ENCODE measurements around the gene PHKG1. TPM values are rescaled to one million over a fixed set of nuclear protein-coding genes. Genes with fewer than 3 reads are reported as not detected.

The PHKG1 gene
- total and polyA plus RNA-seq, 10 of the 15 experiments (the other 5 are each of a cell fraction or from before 2014, with no cell fraction given): 0.08 to 1.6 (median 0.44) TPM

GRCh38 chr7:56087445-56087844 lies 5.3 kb downstream of the PHKG1 start (continued):
- TF ChIP-seq CEBPZ (IDR thresholded peaks at IDR 0.05; ENCODE audit: low read depth, low read length) (no peak), PAX8 (IDR thresholded peaks at IDR 0.05) (no peak), NFIC (IDR thresholded peaks at IDR 0.05; ENCODE audit: low read depth, low read length) (no peak), SRF (IDR thresholded peaks at IDR 0.05; ENCODE audit: low read depth in 2 of 2, low read length in 2 of 2) (no peak), NKRF (conservative IDR thresholded peaks at IDR 0.05) (no peak), ZBTB11 (CRISPR knock-in tag; IDR thresholded peaks at IDR 0.05) (no peak), USF1 (IDR thresholded peaks at IDR 0.05; ENCODE audit: borderline replicate concordance, extremely low read length, insufficient read depth, low read depth, low read length) (no peak), GABPA (IDR thresholded peaks at IDR 0.05; ENCODE audit: low read depth) (no peak), E4F1 (IDR thresholded peaks at IDR 0.05; ENCODE audit: borderline replicate concordance, partially characterized antibody) (no peak), NR2C1 (IDR thresholded peaks at IDR 0.05) (no peak)
